ENCODE results near the gene DERL2. TPM values are rescaled to one million over a fixed set of nuclear protein-coding genes. Genes with fewer than 3 reads are reported as not detected.
A peak's percentile ranks its signal among the peaks of the same experiment; 100 is the strongest.

Gene DERL2
- polyA plus RNA-seq, 1 donor (not counting 4 experiments of a cell fraction or from before 2014, with no cell fraction given), result 83.6 TPM

- peak overlapping the region; percentile 25 for H3K27ac ChIP-seq (ENCODE audit: control insufficient read depth, insufficient read depth, low read length)
- dilution Hi-C loops (cut with MboI; ENCODE audit: extremely low pct_ligation_motif_present, low sequenced_read_pairs), result no loop called here
- H3K27me3 ChIP-seq (ENCODE audit: control insufficient read depth, extremely low read depth, insufficient read depth, low read length), result no peaks in the 10 kb centered on the region
- peak overlapping the region; percentile 17 for H2AFZ ChIP-seq (ENCODE audit: control insufficient read depth, low read length)
- peaks cover 24 to 52% of the 10 kb centered on the region in 2 experiments for H3K36me3 ChIP-seq (ENCODE audit: control insufficient read depth in 2 of 2, extremely low read depth in 1 of 2, insufficient read depth in 2 of 2, low read length in 2 of 2)
- H3K9me1 ChIP-seq (ENCODE audit: control insufficient read depth, extremely low read depth, insufficient read depth, low read length), result peaks cover 4% of the 10 kb centered on the region
- peaks cover 46% of the 10 kb centered on the region for H3K79me2 ChIP-seq (ENCODE audit: control insufficient read depth, insufficient read depth, low read length)
- H3K9ac ChIP-seq (ENCODE audit: control insufficient read depth, extremely low read depth, insufficient read depth, low read length), result peak overlapping the region; percentile 92
- H3K4me2 ChIP-seq (ENCODE audit: control insufficient read depth, extremely low read depth, insufficient read depth, low read depth, low read length), result peak overlapping the region; percentile 57
- TF ChIP-seq EZH2 (IDR thresholded peaks at IDR 0.05; ENCODE audit: low read length), result no peak
- TF ChIP-seq, protein P1, sequence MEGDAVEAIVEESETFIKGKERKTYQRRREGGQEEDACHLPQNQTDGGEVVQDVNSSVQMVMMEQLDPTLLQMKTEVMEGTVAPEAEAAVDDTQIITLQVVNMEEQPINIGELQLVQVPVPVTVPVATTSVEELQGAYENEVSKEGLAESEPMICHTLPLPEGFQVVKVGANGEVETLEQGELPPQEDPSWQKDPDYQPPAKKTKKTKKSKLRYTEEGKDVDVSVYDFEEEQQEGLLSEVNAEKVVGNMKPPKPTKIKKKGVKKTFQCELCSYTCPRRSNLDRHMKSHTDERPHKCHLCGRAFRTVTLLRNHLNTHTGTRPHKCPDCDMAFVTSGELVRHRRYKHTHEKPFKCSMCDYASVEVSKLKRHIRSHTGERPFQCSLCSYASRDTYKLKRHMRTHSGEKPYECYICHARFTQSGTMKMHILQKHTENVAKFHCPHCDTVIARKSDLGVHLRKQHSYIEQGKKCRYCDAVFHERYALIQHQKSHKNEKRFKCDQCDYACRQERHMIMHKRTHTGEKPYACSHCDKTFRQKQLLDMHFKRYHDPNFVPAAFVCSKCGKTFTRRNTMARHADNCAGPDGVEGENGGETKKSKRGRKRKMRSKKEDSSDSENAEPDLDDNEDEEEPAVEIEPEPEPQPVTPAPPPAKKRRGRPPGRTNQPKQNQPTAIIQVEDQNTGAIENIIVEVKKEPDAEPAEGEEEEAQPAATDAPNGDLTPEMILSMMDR (optimal IDR thresholded peaks at IDR 0.05 in 1 of 3, IDR thresholded peaks at IDR 0.05 in 1 of 3, conservative IDR thresholded peaks at IDR 0.05 in 1 of 3; ENCODE audit: extremely low read depth in 1 of 3, insufficient read depth in 2 of 3, low read length in 3 of 3), result no peak
- no peaks in the 10 kb centered on the region for H3K9me3 ChIP-seq (ENCODE audit: control insufficient read depth, low read depth, low read length)
- H3K4me1 ChIP-seq (ENCODE audit: control insufficient read depth, extremely low read depth, insufficient read depth, low read length), result peaks cover 33% of the 10 kb centered on the region
- DNase-seq (ENCODE audit: low read depth, low spot score) (no peak), FAIRE-seq (no peak)
- peaks cover 6% of the 10 kb centered on the region for H4K20me1 ChIP-seq (ENCODE audit: control insufficient read depth, extremely low read depth, insufficient read depth, low read length)
- no peak overlapping the region for H3K4me3 ChIP-seq (ENCODE audit: control insufficient read depth in 2 of 3, extremely low read depth in 1 of 3, insufficient read depth in 2 of 3, low read depth in 1 of 3, low read length in 3 of 3)
These were observed 46.6 kb downstream of the DERL2 start for GRCh38 chr17:5439446-5439764.

DNA sequence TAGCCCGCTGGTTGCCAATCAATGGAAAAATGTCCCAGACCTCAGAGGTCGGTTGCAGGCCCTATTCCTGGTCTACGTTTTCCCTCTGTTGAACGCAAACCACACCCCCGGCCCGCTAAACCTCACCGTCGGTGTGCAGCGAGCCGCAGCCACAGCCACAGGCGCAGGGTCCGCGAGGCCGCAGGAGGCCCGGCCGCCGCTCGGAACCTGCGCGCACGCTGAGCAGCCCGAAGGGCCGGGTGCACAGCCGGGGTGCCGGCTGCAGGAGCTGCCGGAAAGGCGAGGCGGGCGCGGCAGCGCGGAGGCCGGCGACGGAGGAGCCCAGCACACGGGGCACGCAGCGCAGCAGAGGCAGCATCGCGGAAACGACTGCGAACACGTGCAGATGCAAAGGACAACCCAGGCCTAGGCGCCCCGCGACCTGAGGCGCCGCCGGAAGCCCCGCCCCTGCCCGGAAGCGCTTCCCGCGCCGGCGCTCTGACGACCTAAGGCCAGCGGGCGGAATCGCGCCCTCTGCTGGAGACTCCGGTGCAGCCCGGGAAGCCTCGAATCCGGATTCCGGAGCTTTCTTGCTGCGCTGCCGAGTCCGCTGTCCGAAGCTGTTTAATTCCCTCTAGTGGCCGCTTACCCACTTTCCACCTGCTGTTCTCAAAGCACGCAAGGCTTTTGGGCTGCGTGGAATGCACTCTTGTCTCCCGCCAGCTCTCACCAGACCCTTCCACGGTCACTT is 47.1 kb downstream of the DERL2 start, which contains the start of gene C1QBP:
C1QBP (minus strand) TSS at position 440 of the 730 bp plus-strand sequence; CDS start at position 358, 82 bp downstream.
- H3K36me3 ChIP-seq (ENCODE audit: control insufficient read depth in 2 of 2, extremely low read depth in 1 of 2, insufficient read depth in 2 of 2, low read length in 2 of 2), result peaks cover 21 to 50% of the 10 kb centered on the region in 2 experiments

More for the DNA sequence above, 47.1 kb downstream of the DERL2 start, which contains the start of gene C1QBP:
- Histone ChIP-seq H3K4me1 (ENCODE audit: control insufficient read depth, extremely low read depth, insufficient read depth, low read length) (peaks cover 33% of the 10 kb centered on the region), H3K9me1 (ENCODE audit: control insufficient read depth, extremely low read depth, insufficient read depth, low read length) (peaks cover 4% of the 10 kb centered on the region), H3K27me3 (ENCODE audit: control insufficient read depth, extremely low read depth, insufficient read depth, low read length) (no peaks in the 10 kb centered on the region), H4K20me1 (ENCODE audit: control insufficient read depth, extremely low read depth, insufficient read depth, low read length) (peaks cover 6% of the 10 kb centered on the region), H3K9me3 (ENCODE audit: control insufficient read depth, low read depth, low read length) (no peaks in the 10 kb centered on the region), H3K27ac (ENCODE audit: control insufficient read depth, insufficient read depth, low read length) (peak within 1 kb of the TSS; percentile 79), H3K4me2 (ENCODE audit: control insufficient read depth, extremely low read depth, insufficient read depth, low read depth, low read length) (peak within 1 kb of the TSS; percentile 98), H3K9ac (ENCODE audit: control insufficient read depth, extremely low read depth, insufficient read depth, low read length) (peak within 1 kb of the TSS; percentile 92), H3K79me2 (ENCODE audit: control insufficient read depth, insufficient read depth, low read length) (peaks cover 49% of the 10 kb centered on the region), H3K4me3 (ENCODE audit: control insufficient read depth in 2 of 3, extremely low read depth in 1 of 3, insufficient read depth in 2 of 3, low read depth in 1 of 3, low read length in 3 of 3) (peak within 1 kb of the TSS; percentile 79 to 94 (median 90)), H2AFZ (ENCODE audit: control insufficient read depth, low read length) (peak within 1 kb of the TSS; percentile 72)
- DNase-seq (ENCODE audit: low read depth, low spot score) (no peak), FAIRE-seq (peak; percentile 62)
- no peak for TF ChIP-seq EZH2 (IDR thresholded peaks at IDR 0.05; ENCODE audit: low read length)
- TF ChIP-seq, protein P1 (optimal IDR thresholded peaks at IDR 0.05 in 1 of 3, IDR thresholded peaks at IDR 0.05 in 1 of 3, conservative IDR thresholded peaks at IDR 0.05 in 1 of 3; ENCODE audit: extremely low read depth in 1 of 3, insufficient read depth in 2 of 3, low read length in 3 of 3), result peak; percentile 77 to 99 (median 97)
- dilution Hi-C loops (cut with MboI; ENCODE audit: extremely low pct_ligation_motif_present, low sequenced_read_pairs), result no loop called here

Measured in keratinocyte (primary cell).